Iris pigment epithelial cell (primary cell): ENCODE measurements around the gene SLC52A3.
"Not testable (repeated sequence)": the region's sequence is repeated elsewhere in the genome, so short reads cannot be mapped to it uniquely, and the experiment has no call there.

Experiments used
- DNase-seq: peaks from one replicate; pipeline ENCODE4 v3.0.0-alpha.2; 2011; ENCODE audit warnings: low read depth

The SLC52A3 gene

GRCh38 chr20:728256-728944, 39.9 kb downstream of the SLC52A3 start:
- peak; percentile 38 for DNase-seq

- no peak for DNase-seq
Measured at GRCh38 chr20:726160-726559, 42.1 kb downstream of the SLC52A3 start.

GRCh38 chr20:725491-725890, 42.8 kb downstream of the SLC52A3 start:
- DNase-seq: no peak

GRCh38 chr20:724797-725196, 43.5 kb downstream of the SLC52A3 start:
- not testable (repeated sequence) for DNase-seq

- no peak for DNase-seq
Measured at GRCh38 chr20:723756-724155, 44.5 kb downstream of the SLC52A3 start.

- DNase-seq: no peak
Measured at GRCh38 chr20:722822-723644, 45.3 kb downstream of the SLC52A3 start.

- no peak for DNase-seq
Measured at GRCh38 chr20:721876-722275, 46.4 kb downstream of the SLC52A3 start.

- DNase-seq: no peak
Measured at GRCh38 chr20:719816-720215, 48.5 kb downstream of the SLC52A3 start.

GRCh38 chr20:719068-719467, 49.2 kb downstream of the SLC52A3 start:
- no peak for DNase-seq

GRCh38 chr20:717832-718231, 50.5 kb downstream of the SLC52A3 start:
- no peak for DNase-seq

GRCh38 chr20:717271-717670, 51.0 kb downstream of the SLC52A3 start:
- DNase-seq: no peak

GRCh38 chr20:714453-714852, 53.8 kb downstream of the SLC52A3 start:
- DNase-seq: no peak

GRCh38 chr20:711576-711975, 56.7 kb downstream of the SLC52A3 start:
- no peak for DNase-seq

- DNase-seq: no peak
Measured at GRCh38 chr20:710780-711450, 57.4 kb downstream of the SLC52A3 start.
